GM19238 (cell line): Measurements from ENCODE around the gene SDCCAG8.

Experiments used
- DNase-seq: peaks from one replicate; pipeline ENCODE4 v3.0.0; 2011; ENCODE audit warnings: low spot score; ENCODE audit not compliant: insufficient read length

Gene SDCCAG8

GRCh38 chr1:243543501-243543900 lies 287.7 kb downstream of the SDCCAG8 start:
- no peak for DNase-seq

- no peak for DNase-seq
These were observed 290.6 kb downstream of the SDCCAG8 start for GRCh38 chr1:243546457-243546856.

- DNase-seq: no peak
These were observed 292.1 kb downstream of the SDCCAG8 start for GRCh38 chr1:243547891-243548290.

DNA sequence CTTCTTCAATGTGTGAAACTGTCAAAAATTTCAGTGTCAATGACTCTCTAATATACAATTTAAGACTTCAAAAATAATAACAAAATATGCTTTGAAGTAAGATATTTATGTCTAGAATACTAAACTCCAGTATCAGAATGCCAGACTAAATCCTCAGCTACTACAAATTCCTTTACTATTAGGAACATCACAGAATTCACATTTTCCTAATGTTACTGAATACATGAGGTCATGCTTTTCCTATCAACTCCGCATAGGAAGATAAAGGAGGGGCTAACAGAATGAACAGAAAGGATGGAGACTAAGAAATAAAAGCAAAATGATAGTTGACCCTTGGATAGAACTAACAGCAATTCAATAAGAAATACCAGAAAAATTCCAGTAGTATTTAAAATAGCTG lies 292.7 kb downstream of the SDCCAG8 start:
- no peak for DNase-seq

DNA sequence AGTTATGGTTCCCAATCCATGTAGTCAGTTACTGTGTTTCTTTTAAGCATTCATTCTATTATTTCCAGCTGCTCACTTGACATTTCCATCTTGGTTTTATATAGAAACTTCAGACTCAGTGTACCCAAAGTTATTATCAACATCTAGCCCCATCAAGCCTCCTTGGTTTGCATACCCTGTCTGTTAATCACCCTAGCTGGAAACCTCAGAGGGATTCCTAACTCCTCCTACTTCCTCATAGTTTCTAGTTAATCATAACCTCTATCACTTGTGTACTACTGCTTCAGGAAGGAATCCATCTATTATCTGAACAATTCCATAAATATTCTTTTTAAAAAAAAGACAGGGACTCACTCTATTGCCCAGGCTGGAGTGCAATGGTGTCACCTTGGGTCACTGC lies 293.3 kb downstream of the SDCCAG8 start:
- no peak for DNase-seq
